ENCODE data around the gene ASS1.

ASS1 gene

DNA sequence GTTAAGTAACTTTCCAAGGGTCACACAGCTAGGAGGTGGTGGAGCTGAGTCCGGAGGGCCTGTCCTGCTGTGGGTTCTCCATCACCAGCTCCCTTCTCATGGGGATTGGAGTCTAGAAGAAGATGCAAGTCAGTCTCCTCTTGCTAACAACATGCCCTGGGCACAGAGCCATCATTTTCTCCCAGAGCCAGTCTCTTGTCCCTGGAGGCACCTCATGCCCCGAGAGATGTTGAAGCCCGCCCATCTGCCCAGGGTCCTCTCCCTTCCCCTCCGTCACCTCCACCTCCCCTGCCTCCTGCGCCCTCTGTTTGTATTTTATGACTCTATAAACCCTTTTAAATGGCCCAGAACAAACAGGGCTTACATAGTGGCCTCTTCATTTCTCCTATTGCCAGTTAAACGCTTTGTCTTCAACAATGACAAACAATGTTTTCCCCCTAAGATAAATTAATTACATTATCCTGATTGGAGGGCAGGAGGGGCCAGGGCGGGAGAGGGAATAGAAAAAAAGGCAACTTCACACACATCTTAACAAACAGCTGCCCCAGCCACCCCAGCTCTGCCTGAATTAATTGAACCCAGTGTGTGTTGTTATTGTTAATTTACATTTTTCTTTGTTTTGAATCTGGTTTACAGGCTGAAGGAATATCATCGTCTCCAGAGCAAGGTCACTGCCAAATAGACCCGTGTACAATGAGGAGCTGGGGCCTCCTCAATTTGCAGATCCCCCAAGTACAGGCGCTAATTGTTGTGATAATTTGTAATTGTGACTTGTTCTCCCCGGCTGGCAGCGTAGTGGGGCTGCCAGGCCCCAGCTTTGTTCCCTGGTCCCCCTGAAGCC is 55.8 kb downstream of the ASS1 start:
- no peak for FAIRE-seq

DNA sequence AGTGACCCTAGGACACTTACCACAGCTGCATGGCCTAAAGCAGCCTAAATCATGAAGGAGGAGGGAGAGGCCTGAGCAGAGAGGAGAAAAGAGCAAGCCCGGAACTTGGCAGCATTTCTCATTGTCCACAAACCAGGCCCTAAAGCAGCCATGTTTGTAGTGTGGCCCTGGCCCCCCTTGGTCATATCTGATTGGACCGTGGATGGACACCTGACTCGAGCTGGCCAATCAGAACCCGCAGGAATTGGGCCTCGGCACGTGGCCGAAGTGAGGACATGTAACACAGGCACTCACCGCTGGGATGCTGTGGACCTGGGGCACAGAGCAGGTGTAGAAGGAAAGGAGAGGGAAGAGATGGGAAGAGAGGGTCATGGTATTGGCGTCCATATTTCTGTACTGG is 56.9 kb downstream of the ASS1 start:
- no peak for FAIRE-seq

GRCh38 chr9:130508218-130508617 is 63.5 kb downstream of the ASS1 start:
- FAIRE-seq, result no peak

- no peak for FAIRE-seq
Observed at GRCh38 chr9:130512199-130512598, 67.4 kb downstream of the ASS1 start.

- FAIRE-seq, result no peak
Observed at GRCh38 chr9:130513078-130513477, 68.3 kb downstream of the ASS1 start.

DNA sequence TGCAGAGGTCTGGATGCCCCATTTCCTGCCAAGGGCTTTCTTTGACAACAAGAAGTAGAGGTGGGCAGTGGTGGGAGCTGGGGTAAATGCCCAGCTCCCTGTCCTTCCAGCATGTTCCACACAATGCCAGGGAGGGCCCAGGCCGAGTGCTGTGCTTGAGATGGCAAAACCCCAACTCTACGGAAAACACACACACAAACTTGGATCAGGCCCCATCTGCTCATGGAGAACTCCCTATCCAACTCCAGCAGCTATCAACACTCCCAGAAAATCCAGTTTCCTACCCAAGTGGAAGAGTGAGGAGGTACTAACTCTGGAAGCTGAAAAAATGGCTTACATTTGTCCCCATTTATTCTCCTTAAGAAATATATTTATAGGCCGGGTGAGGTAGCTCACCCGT is 73.5 kb downstream of the ASS1 start:
- no peak for FAIRE-seq

DNA sequence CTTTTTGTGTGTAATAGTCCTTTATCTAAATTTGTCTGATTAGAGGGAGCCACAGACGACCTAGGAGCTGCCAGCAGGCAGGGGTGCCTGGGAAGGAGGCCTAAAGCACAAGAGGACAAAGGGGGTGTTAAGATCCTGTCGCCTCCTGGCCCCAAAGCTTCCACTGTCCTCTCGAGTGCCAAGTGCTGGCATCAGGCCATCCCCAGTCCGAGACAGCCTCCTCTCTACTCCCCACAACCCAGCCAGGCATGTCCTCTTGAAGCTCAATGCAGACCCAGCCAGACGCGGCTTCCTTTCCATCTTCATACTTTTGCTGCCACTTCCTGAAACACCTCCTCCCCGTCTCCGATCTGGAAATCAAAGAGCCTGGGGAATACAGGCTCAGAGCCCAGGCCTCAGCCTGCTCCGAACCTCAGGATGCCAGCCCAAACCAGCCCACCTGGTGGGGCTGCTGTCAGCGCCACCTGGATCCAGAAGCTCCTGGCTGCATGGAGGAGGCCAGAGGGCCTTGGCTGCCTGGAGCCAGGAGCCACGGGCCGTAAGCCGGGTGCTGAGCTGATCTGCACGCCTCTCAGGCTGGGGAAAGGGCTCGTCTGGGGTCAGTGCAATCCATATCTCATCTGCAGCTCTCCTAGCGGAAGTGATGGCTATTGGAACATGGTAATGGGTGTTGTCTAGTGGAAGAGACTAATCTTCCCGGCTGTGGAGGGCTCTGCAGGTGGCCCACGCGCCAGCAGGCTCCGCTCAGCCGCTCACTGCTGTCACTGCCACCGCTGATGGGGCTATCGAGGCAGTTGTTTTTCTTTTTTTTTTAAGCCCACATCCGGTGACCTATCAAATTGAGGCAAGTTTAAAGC is 74.4 kb downstream of the ASS1 start:
- FAIRE-seq, result no peak

DNA sequence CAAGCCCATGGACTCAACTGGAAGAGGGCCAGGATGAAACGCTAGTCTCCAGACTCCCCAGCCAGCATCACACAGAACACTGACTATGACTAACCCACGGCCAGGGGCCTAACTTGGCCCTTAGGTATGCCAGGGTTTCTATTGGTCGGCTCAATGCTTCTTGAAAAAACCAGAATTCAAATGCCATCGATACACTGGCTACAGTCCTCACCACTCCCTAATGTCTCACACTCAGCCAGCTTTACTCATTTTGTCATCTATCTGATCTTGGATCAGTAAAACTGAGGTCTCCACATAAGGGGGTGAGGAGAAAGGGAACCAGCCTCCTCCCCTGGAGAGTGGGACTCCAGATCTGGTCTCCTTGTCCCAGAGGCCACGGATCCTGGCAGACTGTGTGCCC is 75.2 kb downstream of the ASS1 start:
- FAIRE-seq, result no peak

GRCh38 chr9:130521715-130522114 is 77.0 kb downstream of the ASS1 start:
- FAIRE-seq, result no peak

DNA sequence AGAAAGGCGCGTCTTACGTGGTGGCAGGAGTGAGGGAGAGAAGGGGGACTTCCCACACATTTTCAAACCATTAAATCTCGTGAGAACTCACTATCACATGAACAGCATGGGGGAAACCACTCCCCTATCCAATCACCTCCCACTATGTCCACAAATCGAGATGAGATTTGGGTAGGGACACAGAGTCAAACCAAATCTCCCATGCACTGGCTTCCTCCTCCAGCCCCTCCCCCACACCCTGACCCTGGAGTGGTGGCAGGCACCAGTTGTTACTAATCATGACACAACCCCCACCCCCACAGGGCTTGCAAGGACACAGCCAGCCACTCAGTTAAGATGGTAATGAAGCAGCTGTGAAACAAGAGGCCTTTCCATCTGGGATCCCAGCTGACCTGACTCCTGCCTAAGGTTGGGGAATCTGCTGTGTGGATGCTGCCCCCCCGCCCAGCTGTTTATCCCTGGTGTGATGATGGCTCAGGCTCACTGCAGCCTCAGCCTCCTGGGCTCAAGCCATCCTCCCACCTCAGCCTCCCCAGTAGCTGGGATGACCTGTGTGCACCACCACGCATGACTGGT is 77.6 kb downstream of the ASS1 start:
- no peak for FAIRE-seq

GRCh38 chr9:130523921-130524320 is 79.2 kb downstream of the ASS1 start:
- no peak for FAIRE-seq

DNA sequence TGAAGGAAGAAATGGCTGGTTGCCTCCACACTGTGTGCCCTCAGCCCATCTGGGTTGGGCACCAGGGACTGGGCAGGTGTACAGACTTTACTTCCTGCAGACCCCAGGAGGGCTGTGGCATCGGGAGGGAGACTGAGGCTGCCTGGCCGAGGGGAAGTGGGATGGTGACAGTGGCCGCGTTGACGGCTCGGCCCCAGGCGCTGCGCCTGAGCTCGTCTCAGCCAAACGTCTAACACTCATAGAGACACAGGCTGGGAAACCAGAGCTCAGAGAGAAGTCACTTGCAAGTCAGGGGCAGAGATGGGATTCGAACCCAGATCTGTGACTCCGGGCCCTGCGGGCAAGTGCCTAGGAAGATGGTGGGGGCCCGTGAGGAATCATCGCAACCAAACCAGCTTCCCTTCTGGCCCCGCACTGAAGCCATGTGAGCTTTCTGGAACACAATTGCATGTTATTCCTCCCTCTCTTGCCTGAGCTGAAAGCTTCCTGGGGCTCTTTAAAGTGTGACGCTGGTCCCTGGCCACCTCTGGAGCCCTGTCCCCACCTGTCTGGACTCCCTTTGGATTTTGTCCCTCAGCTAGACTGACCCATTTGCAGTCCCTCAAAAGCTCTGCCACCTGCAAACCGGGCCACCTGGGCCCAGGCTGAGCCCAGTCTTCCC is 81.6 kb downstream of the ASS1 start:
- FAIRE-seq, result no peak

GRCh38 chr9:130526854-130527650 is 82.3 kb downstream of the ASS1 start:
- no peak for FAIRE-seq

DNA sequence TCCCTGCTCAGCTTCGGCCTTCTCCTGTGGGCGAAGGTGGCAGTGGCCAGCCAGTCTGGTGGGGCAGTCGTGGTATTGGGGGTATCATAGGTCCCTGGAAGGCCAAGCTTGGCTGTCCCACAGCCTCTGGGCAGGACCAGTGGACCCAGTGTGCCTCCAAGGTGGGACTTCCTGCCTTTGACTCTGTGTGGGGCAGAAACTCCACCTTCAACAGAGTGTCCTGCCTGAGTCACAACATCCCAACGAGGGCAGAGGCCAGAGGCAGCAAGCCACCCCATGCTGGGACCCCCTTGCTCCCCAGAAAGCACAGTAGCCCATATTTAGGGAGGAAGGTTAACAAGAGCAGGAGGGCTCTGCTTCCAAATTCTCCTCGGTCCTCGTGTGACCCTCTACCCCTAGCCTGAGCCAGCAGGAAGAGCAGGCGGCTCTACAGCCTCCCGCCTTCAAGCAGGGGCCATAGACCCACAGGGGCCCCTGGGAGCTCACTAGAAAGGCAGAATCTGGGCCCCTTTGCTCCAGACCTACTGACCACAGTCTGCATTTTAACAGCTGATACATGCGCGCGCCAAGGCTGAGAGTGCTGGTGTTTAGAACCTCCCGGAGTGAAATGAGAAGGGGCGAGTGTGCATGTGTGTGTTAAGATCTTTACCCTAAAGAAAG is 83.0 kb downstream of the ASS1 start:
- FAIRE-seq, result no peak

- no peak for FAIRE-seq
Observed at GRCh38 chr9:130528674-130529073, 83.9 kb downstream of the ASS1 start.

DNA sequence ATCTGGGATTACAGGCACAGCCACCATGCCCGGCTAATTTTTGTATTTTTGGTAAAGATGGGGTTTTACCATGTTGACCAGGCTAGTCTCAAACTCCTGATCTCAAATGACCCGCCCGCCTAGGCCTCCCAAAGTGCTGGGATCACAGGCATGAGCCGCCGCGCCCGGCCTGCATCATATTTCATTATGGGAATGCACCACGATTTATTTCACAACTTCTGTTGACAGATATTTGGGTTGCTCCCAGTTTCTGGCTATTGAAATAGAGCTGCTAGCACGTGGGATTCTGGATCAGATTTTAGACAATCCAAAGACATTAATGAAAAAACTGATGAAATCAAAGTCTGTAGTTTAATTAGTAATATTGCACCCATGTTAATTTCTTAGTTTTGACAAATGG is 86.2 kb downstream of the ASS1 start:
- FAIRE-seq, result no peak

GRCh38 chr9:130531670-130532069 is 86.9 kb downstream of the ASS1 start:
- no peak for FAIRE-seq

DNA sequence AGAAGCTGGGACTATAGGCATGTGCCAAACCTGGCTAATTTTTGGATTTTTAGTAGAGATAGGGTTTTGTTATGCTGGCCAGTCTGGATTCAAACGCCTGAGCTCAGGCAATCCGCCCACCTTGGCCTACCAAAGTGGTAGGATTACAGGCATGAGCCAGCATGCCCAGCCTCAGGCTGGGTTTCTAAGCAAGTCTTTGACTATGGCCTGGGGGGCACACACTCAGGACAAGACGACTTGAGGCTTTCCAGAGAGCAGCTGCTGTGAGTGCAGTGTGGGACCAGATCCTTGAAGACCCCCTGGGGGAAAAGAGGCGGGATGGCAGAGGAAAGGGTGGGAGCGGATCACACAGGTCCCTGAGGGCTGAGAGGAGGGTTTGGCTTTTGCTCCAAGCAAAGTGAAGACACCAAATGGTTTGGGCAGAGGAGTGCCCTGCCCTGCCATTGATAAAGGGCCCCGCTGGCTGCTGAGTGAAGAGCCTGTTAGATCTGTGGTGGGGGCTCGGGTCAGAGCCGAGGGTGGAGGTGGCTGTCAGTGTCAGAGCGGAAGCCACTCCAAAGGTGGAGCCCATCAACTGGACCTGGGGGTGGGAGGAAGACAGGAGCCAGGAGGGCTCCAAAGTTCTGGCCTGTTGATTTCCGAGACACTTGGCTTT is 87.8 kb downstream of the ASS1 start:
- no peak for FAIRE-seq

- no peak for FAIRE-seq
Observed at GRCh38 chr9:130535818-130536521, 91.2 kb downstream of the ASS1 start.

GRCh38 chr9:130536701-130537107 is 91.9 kb downstream of the ASS1 start:
- FAIRE-seq, result no peak
